ENCODE results near the gene NUP214.

GRCh38 chr9:131266266-131267229 lies 141.2 kb downstream of the NUP214 start:
- TF ChIP-seq EZH2phosphoT487 (conservative IDR thresholded peaks at IDR 0.05; ENCODE audit: low read length) = no peak
- TF ChIP-seq, protein P1, sequence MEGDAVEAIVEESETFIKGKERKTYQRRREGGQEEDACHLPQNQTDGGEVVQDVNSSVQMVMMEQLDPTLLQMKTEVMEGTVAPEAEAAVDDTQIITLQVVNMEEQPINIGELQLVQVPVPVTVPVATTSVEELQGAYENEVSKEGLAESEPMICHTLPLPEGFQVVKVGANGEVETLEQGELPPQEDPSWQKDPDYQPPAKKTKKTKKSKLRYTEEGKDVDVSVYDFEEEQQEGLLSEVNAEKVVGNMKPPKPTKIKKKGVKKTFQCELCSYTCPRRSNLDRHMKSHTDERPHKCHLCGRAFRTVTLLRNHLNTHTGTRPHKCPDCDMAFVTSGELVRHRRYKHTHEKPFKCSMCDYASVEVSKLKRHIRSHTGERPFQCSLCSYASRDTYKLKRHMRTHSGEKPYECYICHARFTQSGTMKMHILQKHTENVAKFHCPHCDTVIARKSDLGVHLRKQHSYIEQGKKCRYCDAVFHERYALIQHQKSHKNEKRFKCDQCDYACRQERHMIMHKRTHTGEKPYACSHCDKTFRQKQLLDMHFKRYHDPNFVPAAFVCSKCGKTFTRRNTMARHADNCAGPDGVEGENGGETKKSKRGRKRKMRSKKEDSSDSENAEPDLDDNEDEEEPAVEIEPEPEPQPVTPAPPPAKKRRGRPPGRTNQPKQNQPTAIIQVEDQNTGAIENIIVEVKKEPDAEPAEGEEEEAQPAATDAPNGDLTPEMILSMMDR (IDR thresholded peaks at IDR 0.05; ENCODE audit: insufficient read depth, low read length, poor library complexity, severe bottlenecking) = no peak

Measured in SU-DHL-6 (cell line).